Testis (tissue), 2 donors: ENCODE measurements around the gene TRMT44.

Source experiments
- CTCF ChIP-seq, 3 experiments: fragments of 450-650 bp in 2 of 3; fragments of 200-600 bp in 1 of 3; sonication (generic) in 1 of 3; IDR thresholded peaks; one replicate each; pipeline ENCODE4 v1.5.1; 2016 to 2019; ENCODE audit warnings: antibody characterized with exemption in 3 of 3, mild to moderate bottlenecking in 2 of 3, moderate library complexity in 1 of 3
- POLR2A ChIP-seq: fragments of 450-650 bp; IDR thresholded peaks from one replicate; pipeline ENCODE4 v1.6.1; 2017; ENCODE audit warnings: antibody characterized with exemption, mild to moderate bottlenecking, moderate library complexity

DNA sequence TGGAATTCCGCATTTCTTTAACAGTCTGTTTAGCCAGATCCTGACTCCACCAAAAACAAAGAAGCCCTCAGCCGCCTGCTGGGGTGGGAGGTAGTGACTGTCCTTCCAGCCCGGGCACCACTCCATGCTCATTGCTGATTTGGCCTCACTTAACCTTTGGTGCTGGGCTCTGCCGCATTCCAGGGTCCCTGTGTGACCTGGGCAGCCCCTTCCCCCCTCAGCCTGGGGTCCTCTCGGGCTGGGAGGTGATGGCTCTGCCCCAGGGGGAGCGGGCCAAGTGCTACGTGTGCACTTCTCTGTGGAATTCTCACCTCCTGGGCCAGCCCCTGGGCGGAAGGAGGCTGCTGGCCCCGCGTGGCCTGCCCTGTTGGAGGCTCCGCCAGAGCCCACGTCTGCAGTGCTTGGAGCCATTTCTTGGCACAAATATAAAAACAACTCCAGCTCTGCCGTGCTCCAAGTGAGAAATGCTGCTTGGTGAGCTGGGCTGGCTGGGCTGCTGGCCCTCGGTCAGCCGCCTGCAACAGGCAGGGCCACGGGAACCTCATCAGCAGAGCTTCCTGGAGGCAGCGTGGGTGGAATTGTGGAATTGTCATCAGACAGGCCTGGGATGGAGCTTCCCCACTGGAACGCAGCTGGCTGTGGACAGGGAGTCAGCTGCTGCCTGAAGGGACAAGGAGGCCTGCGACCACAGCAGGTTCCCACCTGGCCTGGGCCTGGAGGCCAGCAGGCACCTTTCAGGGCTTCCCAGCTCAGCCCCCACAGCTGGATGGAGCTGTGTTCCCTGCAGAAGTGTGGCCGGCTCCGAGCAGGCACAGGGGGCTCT, 66.0 kb downstream of the TRMT44 start:
- TF ChIP-seq POLR2A = no peak
- TF ChIP-seq CTCF (IDR thresholded peaks at IDR 0.05) = peak in 1 of 3 experiments; percentile 2
